GM23248 (cell line): Measurements from ENCODE around the gene AGTR1. TPM values are rescaled to one million over a fixed set of nuclear protein-coding genes. Genes with fewer than 3 reads are reported as not detected.

Source experiments
- DNase-seq: peaks from one replicate; pipeline ENCODE4 v3.0.0-alpha.2; 2015
- H2AFZ ChIP-seq: fragments of 200-600 bp; sonication (generic); 2 replicates; pipeline ENCODE4 v1.6.1; 2016; ENCODE audit warnings: antibody characterized with exemption
- H3F3A ChIP-seq: fragments of 200-600 bp; sonication (generic); 2 replicates; pipeline ENCODE4 v1.6.1; 2016; ENCODE audit warnings: mild to moderate bottlenecking, antibody characterized with exemption, mixed run types; ENCODE audit not compliant: insufficient read depth
- H3K27ac ChIP-seq: fragments of 200-600 bp; sonication (generic); 2 replicates; pipeline ENCODE4 v1.5.1; 2016; ENCODE audit warnings: mild to moderate bottlenecking
- H3K27me3 ChIP-seq: fragments of 200-600 bp; sonication (generic); replicated peaks from 2 replicates; pipeline ENCODE4 v1.6.1; 2016; ENCODE audit warnings: mild to moderate bottlenecking; ENCODE audit not compliant: insufficient read depth
- H3K36me3 ChIP-seq: fragments of 200-600 bp; sonication (generic); 2 replicates; pipeline ENCODE4 v1.6.1; 2016; ENCODE audit warnings: low read depth, mild to moderate bottlenecking
- H3K4me1 ChIP-seq: fragments of 200-600 bp; sonication (generic); 2 replicates; pipeline ENCODE4 v1.6.1; 2016; ENCODE audit warnings: mild to moderate bottlenecking; ENCODE audit not compliant: insufficient read depth
- H3K4me2 ChIP-seq: fragments of 200-600 bp; sonication (generic); one replicate; pipeline ENCODE4 v1.6.1; 2016; ENCODE audit warnings: mild to moderate bottlenecking; ENCODE audit not compliant: unreplicated experiment
- H3K4me3 ChIP-seq: fragments of 200-600 bp; sonication (generic); 2 replicates; pipeline ENCODE4 v1.5.1; 2016; ENCODE audit warnings: mild to moderate bottlenecking
- H3K79me2 ChIP-seq: fragments of 200-600 bp; sonication (generic); 2 replicates; pipeline ENCODE4 v1.6.1; 2016; ENCODE audit warnings: mild to moderate bottlenecking; ENCODE audit not compliant: insufficient read depth
- H3K9ac ChIP-seq: fragments of 200-600 bp; sonication (generic); 2 replicates; pipeline ENCODE4 v1.6.1; 2016; ENCODE audit warnings: mild to moderate bottlenecking
- H3K9me2 ChIP-seq: fragments of 200-600 bp; sonication (generic); 2 replicates; pipeline ENCODE4 v1.6.1; 2016; ENCODE audit warnings: mixed run types, mild to moderate bottlenecking, moderate library complexity; ENCODE audit not compliant: insufficient read depth
- H3K9me3 ChIP-seq: fragments of 200-600 bp; sonication (generic); one replicate; pipeline ENCODE4 v1.6.1; 2017; ENCODE audit warnings: low read depth
- H4K20me1 ChIP-seq: fragments of 200-600 bp; sonication (generic); 2 replicates; pipeline ENCODE4 v1.6.0; 2016; ENCODE audit not compliant: insufficient read depth
- EZH2 ChIP-seq: fragments of 200-600 bp; sonication (generic); IDR thresholded peaks from 2 replicates; pipeline ENCODE4 v1.6.1; 2018; ENCODE audit warnings: antibody characterized with exemption, mild to moderate bottlenecking; ENCODE audit not compliant: insufficient read depth, poor library complexity, severe bottlenecking
- EZH2phosphoT487 ChIP-seq: fragments of 200-600 bp; sonication (generic); IDR thresholded peaks from 2 replicates; pipeline ENCODE4 v1.6.1; 2018; ENCODE audit warnings: antibody characterized with exemption, moderate library complexity, mild to moderate bottlenecking, low read depth; ENCODE audit not compliant: insufficient read depth
- WGBS, 2 experiments: methylation state at CpG; one replicate each; pipeline ENCODE4 v1.1.6; 2015 to 2017; ENCODE audit warnings: low lambda C conversion rate in 2 of 2, low coverage in 1 of 2; ENCODE audit errors: missing lambda C conversion rate in 2 of 2; 5-methylcytosine and 5-hydroxymethylcytosine counted together
- in situ Hi-C: fragments of 300-500 bp; cut with MboI; formaldehyde crosslinking; loops from 2 replicates; pipeline ENCODE4 v1.15.0; 2020
- polyA plus RNA-seq: library from polyadenylated mRNA; unstranded; fragments of >200 nt; fragmentation: Nextera tagmentation; extraction: Ambion mirVana; gene quantifications from 2 replicates; pipeline ENCODE4 v1.2.1, GENCODE V29; 2016
- total RNA-seq: library from RNA; depleted of rRNA; stranded (reverse); fragments of >200 nt; shearing (Covaris generic); gene quantifications from 2 replicates; pipeline ENCODE4 v1.2.3, GENCODE V29; 2014

AGTR1 gene
- total and polyA plus RNA-seq, 2 experiments from 2014 or later, result 4.0 TPM

- Histone ChIP-seq H3K4me2 (no peak overlapping the region), H3K27me3 (no peaks in the 10 kb centered on the region), H3K4me1 (no peaks in the 10 kb centered on the region), H3F3A (no peaks in the 10 kb centered on the region), H3K27ac (no peak overlapping the region), H3K79me2 (no peaks in the 10 kb centered on the region), H4K20me1 (no peaks in the 10 kb centered on the region), H3K9me3 (no peaks in the 10 kb centered on the region), H3K9me2 (no peaks in the 10 kb centered on the region), H3K4me3 (no peak overlapping the region), H3K36me3 (no peaks in the 10 kb centered on the region), H2AFZ (no peak overlapping the region), H3K9ac (no peak overlapping the region)
- in situ Hi-C loops, result no loop called here
- no peak for TF ChIP-seq EZH2phosphoT487
- no peak for TF ChIP-seq EZH2
- 92 to 95% methylated on average over 4 of the region's 4 CpGs for WGBS, 2 experiments
- no peak for DNase-seq
These were observed 40.2 kb upstream of the AGTR1 start for GRCh38 chr3:148657470-148657869.

- Histone ChIP-seq H3K9ac (no peak overlapping the region), H3K4me2 (no peak overlapping the region), H3K9me3 (no peaks in the 10 kb centered on the region), H3K4me3 (no peak overlapping the region), H3K9me2 (no peaks in the 10 kb centered on the region), H3F3A (no peaks in the 10 kb centered on the region), H2AFZ (no peak overlapping the region), H3K27ac (no peak overlapping the region), H4K20me1 (no peaks in the 10 kb centered on the region), H3K79me2 (no peaks in the 10 kb centered on the region), H3K4me1 (no peaks in the 10 kb centered on the region), H3K27me3 (no peaks in the 10 kb centered on the region), H3K36me3 (no peaks in the 10 kb centered on the region)
- in situ Hi-C loops, result no loop called here
- TF ChIP-seq EZH2, result no peak
- TF ChIP-seq EZH2phosphoT487, result no peak
- 88 to 95% methylated on average over 1 of the region's 1 CpG for WGBS, 2 experiments
- no peak for DNase-seq
These were observed 38.2 kb upstream of the AGTR1 start for GRCh38 chr3:148659512-148659911.

- Histone ChIP-seq H3K79me2 (no peaks in the 10 kb centered on the region), H3K9ac (no peak overlapping the region), H2AFZ (no peak overlapping the region), H3K27ac (no peak overlapping the region), H3K4me2 (no peak overlapping the region), H3K4me1 (no peaks in the 10 kb centered on the region; the same call in 1 of the 2 replicates), H3K9me3 (no peaks in the 10 kb centered on the region), H3K27me3 (no peaks in the 10 kb centered on the region), H3K4me3 (no peak overlapping the region), H4K20me1 (no peaks in the 10 kb centered on the region), H3K9me2 (no peaks in the 10 kb centered on the region), H3K36me3 (no peaks in the 10 kb centered on the region), H3F3A (no peaks in the 10 kb centered on the region)
- TF ChIP-seq EZH2phosphoT487, result no peak
- no peak for TF ChIP-seq EZH2
- in situ Hi-C loops, result no loop called here
- DNase-seq, result no peak
These were observed 17.4 kb upstream of the AGTR1 start for GRCh38 chr3:148680289-148680688.

DNA sequence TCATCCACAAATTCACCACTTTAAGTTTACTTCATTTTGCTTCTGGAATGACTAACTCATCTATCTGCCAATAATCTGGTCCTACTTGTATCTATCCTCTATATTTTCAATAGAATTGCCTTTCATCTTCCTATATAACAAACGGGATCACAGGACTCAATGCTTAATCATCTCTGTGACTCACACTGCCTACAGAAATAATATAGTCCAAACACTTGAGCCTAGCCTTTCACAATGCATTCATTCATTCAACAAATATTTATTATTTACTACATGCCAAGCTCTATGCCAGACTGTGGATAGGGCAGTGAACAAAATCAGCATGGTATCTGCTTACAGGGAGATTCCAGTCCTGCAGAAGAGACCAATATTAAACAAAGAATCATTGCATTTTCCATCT, 16.6 kb upstream of the AGTR1 start:
- no peaks in the 10 kb centered on the region for H4K20me1 ChIP-seq
- H3K9ac ChIP-seq, result no peak overlapping the region
- WGBS, 2 experiments, result 0 to 5% methylated on average over 1 of the region's 1 CpG
- H3K79me2 ChIP-seq, result no peaks in the 10 kb centered on the region
- no peak overlapping the region for H3K4me3 ChIP-seq
- H3K9me3 ChIP-seq, result no peaks in the 10 kb centered on the region
- no peak for TF ChIP-seq EZH2
- TF ChIP-seq EZH2phosphoT487, result no peak
- no peak overlapping the region for H3K27ac ChIP-seq
- H3F3A ChIP-seq, result no peaks in the 10 kb centered on the region
- H3K4me1 ChIP-seq, result no peaks in the 10 kb centered on the region; the same call in 1 of the 2 replicates
- in situ Hi-C loops, result no loop called here
- no peak overlapping the region for H2AFZ ChIP-seq
- H3K4me2 ChIP-seq, result no peak overlapping the region
- H3K27me3 ChIP-seq, result no peaks in the 10 kb centered on the region
- peak; percentile 54 for DNase-seq
- no peaks in the 10 kb centered on the region for H3K36me3 ChIP-seq
- H3K9me2 ChIP-seq, result no peaks in the 10 kb centered on the region

DNA sequence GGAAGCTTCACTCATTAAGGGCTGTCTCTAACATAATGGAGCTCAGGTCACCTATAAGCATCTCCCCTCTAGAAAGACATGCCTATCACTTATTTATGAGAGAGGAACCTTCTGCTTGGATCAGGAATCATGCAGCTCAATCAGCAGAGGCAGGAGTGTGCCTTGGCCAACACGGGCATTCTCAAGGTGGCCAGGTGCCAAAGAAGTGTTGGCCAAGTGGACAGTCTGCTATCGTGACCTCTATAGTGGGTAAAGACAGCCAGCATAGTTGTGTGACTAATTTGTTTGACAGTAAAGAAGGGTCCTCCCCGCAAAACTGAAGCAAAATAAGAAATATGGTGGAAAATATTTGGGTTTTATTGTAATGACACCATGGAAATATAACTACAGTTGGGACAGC, 14.7 kb upstream of the AGTR1 start:
- Histone ChIP-seq H3K9me2 (no peaks in the 10 kb centered on the region), H3K36me3 (no peaks in the 10 kb centered on the region), H3K9ac (no peak overlapping the region), H3K27ac (no peak overlapping the region), H3K9me3 (no peaks in the 10 kb centered on the region), H3K4me3 (no peak overlapping the region), H3K79me2 (no peaks in the 10 kb centered on the region), H3K27me3 (no peaks in the 10 kb centered on the region), H3K4me2 (no peak overlapping the region), H3K4me1 (no peaks in the 10 kb centered on the region; the same call in 1 of the 2 replicates), H4K20me1 (no peaks in the 10 kb centered on the region), H2AFZ (no peak overlapping the region), H3F3A (no peaks in the 10 kb centered on the region)
- TF ChIP-seq EZH2phosphoT487, result no peak
- no peak for TF ChIP-seq EZH2
- DNase-seq, result no peak
- WGBS, 2 experiments, result 78 to 83% methylated on average over 3 of the region's 3 CpGs
- in situ Hi-C loops, result no loop called here
